K562 treated with DMSO at 1 percent for 12 hours (cell line): ENCODE results near the gene DGKI. TPM values are rescaled to one million over a fixed set of nuclear protein-coding genes. Genes with fewer than 3 reads are reported as not detected.

Experiments used
- total RNA-seq: library from RNA; unstranded; fragments of 300-600 nt; gene quantifications from 2 replicates; pipeline ENCODE4 v1.2.3, GENCODE V29; 2022; ENCODE audit not compliant: insufficient read depth

DGKI gene
- not detected in 2 replicates for total RNA-seq

GRCh38 chr7:137846827-137847567 lies at the start of gene DGKI:
TSS of gene DGKI (minus strand) at chr7:137846974.

DNA sequence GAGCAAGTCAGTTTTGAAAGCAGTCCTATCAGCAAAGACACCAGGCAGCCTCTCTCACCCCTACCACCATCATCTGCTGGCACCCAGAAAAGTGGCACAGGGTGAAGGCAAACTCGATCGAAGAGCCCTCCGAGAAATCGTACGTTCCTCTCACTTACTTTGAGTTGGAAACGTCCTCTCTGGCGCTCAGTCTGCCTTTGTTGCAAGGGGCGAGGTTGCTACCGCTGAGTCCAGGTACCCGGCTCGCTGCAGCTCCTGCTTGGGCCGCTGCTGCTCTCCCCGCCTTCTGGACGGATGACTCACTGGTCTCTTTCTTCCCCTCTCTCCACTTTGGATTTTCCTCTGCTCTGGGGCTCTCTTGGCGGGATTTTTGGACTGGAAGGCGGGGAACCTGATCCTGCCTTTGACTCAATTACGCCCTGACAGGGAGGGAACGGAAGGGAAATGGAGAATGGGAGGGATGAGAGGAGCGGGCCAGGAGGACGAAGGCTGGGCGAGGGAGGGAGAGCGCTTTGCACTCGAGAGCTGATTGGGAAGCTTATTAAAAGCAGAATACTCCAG lies 503.4 kb downstream of the DGKI start, which contains the start of gene PTN:
TSS of gene PTN (minus strand) at position 453 of the 561 bp plus-strand sequence. CDS start 88,760 bp downstream, outside the sequence.

Other genes starting within 250 kb of the DGKI start
- 8.6 and 29.3 TPM in 2 replicates for gene CREB3L2, start 155.1 kb upstream of the DGKI start, total RNA-seq
- gene AKR1D1, start 229.5 kb upstream of the DGKI start, total RNA-seq = not detected in 2 replicates